Hematopoietic multipotent progenitor cell treated with erythropoietin and hydrocortisone succinate and interleukin-3 and kit ligand, for 17 days (in vitro differentiated cells): Measurements from ENCODE around the gene TNIK.
"Not testable (repeated sequence)": the region's sequence is repeated elsewhere in the genome, so short reads cannot be mapped to it uniquely, and the experiment has no call there.

Source experiments
- DNase-seq: peaks from one replicate; pipeline ENCODE4 v3.0.0-alpha.2; 2015; ENCODE audit warnings: low spot score

TNIK gene

DNA sequence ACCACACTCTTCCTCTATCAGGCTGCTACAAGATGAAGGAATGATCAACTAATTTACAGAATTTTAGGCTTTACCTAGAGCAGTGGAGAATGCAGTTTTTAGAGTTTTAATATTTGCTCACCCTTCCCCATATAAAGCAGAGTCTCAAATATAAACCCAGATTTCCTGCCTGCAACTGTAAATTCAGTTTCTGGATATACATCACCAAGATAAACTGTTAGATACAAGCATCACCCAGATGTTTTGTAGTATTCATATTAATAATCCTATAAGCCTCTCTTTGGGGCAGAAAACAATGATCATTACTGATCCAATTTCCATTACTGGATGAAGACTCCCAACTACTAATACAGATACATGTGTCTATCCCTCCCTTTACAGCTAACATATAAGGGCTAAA, 205.9 kb downstream of the TNIK start:
- no peak for DNase-seq

DNA sequence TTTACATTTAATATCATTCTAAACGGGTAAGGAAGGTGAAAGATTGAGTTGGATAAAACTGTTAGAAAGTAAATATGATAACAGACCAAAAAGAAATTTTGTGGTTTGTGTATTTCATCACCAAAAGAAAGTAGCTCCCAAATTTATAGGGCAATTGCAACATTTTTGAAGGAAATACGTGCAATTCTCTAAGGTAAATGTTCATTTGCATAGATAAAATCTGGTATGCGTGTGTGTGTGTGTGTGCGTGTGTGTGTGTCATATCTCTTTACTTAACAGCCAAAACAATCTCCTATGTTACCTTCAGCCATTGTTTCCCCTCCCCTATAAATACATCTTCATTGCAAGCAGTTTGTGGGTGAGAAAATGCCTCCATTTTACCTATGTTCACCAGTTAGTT, 208.4 kb downstream of the TNIK start:
- no peak for DNase-seq

DNA sequence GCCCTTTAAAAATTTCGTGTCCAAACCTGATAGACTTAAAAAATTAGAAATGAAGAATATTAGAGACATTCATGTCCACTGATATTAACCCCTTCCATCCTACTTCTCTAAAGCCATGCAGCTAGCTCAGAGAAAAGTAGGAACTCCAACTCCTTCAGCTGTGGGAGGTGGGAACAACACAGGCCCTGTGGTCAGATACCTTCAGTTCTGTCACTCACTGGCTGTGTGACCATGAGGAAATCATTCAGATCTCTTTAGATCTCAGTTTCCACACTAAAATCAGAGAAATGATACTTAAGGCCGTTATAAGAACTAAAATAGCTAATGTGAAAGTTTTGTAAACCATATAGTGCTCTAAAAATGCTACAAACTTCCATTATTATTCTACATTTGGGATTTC, 209.8 kb downstream of the TNIK start:
- DNase-seq: no peak

DNA sequence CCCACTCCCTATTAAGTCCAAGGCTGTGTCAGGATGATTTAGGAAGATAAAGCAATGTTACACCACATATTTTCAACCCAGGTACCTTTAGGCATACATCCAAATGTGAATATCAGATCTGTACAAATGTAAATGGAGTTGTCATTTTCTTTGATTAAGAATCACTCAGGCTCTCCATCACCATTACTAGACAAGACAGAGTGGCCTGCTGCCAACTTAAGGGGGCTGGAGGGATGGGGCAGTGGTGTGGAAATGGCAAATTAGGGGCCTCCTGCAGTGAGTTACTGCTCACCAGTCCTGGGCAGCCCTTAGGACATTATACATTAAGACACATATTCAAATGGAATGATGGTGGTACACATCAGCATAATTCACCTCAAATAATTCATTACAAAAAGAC, 211.0 kb downstream of the TNIK start:
- no peak for DNase-seq

DNA sequence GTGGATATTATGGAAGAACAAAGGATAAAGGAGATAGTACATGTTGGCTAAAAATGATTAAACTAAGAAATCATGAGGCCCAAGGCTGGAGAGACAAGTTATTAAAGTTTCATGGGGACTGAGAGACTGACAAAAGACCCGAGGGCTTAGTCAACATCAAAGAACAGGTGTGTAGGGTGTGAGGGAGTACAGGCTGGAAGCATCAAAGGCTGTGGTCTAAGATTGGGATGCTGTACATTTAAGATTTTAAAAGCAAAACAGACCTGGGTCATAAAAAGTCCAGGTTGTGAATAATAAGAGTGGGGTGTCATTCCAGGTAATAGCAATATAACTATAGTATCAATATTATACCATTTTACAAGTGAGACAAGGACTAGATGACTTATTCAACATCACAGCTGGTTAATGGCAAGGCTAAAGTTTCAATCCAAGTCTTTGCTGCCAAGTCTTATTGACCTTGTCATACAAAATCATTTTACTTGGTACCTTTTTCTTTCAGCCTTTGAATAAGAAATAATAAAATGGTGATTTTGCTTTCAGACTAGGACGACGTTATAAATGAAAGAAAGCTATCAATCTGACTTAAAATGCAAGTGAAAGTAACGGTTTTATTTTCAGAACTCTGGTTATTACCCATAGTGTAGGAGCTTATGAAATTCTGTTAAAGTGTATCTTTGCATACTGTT, 211.6 kb downstream of the TNIK start:
- no peak for DNase-seq

DNA sequence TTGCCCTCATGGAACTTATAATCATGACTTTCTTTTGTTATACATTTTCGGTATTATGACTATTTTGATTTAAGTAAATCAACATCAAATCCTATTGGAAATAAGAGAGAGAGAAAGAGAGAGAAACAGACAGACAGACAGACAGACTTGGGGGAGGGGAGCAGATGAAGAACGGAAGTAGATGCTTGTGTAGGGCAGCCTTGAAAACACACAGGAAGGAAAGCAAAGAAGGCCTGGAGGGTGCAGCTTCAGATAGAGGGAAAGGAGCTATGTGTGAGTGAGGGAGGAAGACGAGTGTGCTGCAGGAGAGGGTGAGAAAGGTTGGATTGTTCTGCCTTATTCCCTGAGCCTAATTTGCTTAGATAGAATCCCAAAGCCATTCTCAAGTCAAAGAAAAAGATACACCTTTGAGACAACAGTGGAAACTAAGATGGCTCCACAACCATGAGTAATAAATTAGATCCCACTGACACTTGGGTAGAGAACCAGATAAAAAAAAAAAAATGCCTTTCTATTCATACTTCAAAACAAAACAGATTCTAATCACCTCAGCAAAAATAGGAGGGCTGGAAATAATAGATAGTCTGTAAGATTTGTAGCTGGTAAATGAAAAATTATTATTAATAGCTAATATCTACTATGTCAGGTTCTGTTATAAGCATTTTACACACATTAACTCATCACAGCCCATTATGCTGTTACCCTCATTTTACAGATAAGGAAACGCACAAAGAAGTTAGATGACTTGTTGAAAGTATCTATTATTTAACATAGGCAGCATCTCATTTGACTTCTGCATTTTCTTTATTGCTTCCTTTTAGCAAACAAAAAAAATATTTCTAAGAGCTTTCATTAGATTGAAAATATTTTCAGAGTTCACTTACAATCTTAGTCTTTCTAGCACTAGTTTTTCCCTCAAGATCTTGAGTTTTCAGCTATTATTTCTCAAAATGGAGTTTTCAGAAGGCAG, 214.1 kb downstream of the TNIK start:
- no peak for DNase-seq

DNA sequence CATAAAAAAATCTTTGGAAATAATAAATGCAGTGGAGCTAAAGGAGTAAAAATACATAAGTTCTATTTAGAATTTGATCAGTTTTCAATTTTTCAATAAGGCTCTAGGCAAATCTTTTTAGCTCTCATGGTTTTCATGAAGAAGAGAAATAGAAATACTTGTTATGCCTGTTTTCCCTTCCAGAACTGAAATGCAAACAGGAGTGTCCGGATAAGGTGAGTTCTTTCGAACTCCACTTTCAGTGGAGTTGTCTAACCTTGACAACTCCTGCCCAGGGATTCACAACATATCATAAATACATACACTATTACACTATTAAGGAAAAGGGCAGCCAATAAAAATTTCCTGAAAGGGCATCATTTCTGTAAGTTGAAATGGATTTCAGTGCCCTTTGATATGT, 217.3 kb downstream of the TNIK start:
- DNase-seq: no peak

DNA sequence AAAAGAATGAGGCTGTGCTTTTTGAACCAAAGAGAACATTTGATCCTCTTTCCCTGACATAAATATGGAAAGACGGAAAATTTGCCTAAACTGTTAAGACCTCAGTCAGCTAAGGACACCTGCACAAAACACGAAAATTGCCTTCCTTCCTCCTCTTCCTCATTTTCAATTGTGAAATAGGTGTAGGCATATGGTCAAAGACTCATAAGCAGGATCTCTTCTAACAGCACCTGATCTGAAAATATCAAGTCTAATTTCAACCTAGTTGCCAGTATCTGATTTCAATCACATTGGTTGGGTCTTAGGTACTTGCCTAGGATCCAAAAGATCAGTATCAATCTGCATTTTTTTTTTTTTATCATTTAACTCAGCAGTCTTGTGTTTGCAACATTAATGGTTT, 218.0 kb downstream of the TNIK start:
- DNase-seq: no peak

DNA sequence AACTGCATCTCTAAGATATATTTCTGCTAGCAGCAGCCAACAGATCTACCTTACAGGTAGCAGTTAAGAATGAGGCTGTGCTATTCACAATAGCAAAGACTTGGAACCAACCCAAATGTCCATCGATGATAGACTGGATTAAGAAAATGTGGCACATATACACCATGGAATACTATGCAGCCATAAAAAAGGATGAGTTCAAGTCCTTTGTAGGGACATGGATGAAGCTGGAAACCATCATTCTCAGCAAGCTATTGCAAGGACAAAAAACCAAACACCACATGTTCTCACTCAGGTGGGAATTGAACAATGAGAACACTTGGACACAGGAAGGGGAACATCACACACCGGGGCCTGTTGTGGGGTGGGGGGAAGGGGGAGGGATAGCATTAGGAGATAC, 218.6 kb downstream of the TNIK start:
- not testable (repeated sequence) for DNase-seq

DNA sequence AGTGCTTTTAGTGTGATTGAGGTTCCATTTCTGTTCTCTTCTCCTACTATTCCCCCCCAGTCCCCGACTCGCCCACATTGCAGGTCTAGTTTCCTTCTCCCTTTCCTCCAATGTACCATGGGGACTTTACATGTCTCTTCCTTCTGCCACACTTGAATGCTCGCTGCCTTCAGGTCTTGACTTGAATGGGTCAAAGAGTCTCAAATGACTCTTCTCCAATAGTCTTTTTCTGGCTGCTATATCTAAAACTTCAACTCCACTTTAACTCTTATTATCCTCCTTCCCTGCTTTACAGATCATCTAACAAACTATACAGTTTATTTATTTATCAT, 219.7 kb downstream of the TNIK start:
- DNase-seq: no peak

DNA sequence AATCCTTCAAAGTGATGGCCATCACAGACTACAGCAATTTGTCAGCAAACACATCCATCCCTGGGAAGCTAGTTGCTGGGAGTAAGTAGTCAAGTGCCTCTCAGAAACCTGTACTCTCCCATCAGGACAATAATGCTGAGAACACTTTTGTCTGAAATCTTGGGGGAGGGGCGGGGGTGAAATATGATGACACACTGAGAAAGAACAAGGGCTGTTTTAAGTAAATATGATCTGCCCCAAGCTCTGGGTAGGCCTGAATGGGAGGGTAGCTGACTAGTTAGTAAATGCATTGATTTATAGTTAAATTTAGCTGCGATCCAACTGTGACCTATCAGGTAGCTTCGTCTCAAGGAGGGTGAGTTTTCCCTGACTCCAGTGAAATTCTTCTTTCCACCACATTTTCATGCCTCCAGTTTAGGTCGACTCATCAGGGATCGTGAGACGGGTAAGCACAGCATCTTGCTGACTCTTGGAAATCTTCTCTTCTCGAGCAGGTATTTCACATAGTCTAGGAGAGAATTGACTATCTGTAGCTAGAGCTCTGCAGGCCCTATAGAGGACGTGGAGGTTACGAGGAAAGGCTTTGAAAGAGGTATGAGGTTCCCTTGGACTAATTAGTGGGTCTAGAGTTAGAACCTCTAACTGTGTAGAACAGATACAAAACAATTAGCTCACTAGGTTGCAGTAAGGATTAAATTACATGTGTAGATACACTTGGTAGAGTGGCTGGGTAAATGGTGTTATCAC, 220.3 kb downstream of the TNIK start:
- DNase-seq: no peak

DNA sequence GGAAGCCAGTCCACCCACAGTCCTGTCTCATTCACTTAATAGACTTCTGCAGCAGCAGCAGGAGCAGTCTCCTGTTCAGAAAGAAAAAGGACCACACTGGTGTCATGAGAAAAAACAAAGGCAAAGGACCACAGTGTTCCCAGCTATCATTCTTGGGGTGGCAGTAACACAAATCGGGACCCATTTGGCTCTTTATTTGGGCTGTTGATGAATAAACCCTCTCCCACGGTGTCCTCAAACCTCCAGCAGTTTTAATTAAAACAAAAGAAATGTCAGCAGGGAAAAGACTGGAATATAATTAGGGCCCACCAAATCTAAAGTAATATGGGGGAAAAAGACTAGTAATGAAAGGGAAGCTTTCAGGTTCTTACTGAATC, 223.2 kb downstream of the TNIK start:
- DNase-seq: no peak

DNA sequence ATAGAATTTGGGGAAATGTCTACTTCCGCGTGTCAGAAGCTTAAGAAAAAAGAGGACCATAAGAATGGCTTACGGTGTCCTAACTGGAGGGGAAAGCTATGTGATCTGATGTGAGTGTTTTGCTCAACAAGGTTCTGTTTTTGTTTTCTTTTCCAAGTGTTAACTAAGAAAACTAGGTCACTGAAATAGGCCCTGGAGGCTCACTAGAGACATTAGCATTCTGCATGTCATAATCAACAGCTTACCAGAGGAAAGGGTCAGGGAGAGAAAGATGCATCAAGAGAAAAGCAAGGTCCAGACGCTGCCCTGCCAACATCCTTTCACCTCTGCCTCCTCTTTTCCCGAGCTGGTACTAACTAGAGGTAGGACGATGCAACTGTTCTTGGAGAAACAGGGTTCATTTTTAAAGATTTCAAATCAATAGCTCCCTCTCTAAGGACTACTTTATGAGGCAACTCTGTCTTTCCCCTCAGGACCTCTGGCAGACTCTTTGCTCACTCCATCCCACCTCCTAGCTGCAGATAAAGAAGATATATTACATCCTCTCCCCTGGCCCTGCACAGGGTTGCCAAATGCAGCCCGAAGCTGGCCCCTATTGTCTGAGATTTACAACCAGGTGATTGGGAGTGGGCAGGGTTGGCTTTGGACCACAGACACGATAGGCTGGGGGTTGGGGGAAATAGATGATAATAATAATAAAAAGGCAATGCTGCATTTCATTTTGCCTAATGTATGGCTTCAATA, 223.8 kb downstream of the TNIK start:
- no peak for DNase-seq

DNA sequence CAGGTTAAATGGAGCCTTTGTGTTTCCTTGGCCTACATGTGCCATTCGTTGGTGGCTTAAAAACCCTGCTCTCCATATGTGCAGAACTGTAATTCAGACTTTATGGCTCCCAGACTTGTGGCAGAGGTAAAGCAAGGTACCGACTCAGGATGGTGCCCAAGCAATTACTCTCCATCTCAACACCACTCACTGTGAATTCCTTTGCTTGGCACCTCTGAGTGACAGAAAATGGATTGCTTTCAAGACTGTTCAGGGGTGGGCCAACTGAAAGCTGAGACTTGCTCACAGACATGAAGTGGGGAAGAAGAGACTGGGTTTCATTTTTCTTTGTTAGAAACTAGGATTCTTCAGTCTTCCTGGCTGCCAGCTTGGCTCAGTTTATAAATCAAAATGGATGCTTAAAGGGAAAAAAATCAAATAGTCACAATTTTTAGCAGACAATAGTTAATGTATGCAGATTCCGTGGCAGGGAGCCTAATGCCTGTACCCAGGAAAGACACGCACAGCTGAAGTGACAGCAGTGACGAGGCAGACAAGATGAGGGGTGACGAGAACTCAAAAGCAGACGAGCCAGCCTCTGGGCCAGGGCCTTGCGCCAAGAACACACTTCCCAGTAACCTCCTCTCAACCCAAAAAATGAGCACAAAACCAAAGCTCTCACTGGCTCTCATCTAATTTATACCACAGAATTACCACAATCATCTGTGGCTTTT, 225.8 kb downstream of the TNIK start:
- no peak for DNase-seq

DNA sequence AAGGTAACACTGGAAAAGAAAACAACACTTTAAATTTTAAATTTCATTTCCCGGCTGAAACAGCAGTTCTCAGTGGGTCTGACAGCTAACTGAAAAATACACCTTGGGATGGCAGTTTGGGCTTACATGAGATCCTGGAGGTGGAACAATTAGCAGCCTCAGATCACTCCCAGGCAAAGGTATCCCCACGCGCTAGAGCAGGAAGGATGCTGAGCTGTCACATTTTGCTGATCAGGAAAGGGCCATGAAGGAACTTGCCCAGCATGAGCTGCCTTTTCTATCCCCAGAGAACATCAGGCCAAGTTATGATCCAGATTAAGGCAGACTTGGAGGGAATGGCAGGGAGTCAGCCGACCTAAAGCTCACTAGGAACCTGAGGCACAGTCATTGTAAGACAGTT, 228.8 kb downstream of the TNIK start:
- no peak for DNase-seq

DNA sequence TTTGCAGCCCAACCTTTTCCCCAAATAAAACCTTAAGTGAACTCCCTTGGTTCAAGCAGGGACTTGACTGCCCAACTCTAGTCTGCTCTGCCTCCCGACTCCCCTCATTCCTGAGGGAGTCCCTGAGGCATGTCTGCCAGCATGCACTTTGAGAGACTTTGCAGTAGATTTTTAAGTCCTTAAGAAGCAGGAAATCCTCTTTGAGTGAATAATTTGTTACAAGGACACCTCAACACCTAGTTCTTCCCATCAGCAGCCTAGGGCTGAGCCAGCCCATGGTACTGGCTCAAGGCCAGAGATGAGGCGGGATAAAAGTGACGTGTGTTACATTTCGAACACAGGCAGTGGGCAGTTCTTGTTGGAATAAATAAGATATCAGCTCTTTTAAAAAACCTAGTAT, 229.3 kb downstream of the TNIK start:
- DNase-seq: no peak

DNA sequence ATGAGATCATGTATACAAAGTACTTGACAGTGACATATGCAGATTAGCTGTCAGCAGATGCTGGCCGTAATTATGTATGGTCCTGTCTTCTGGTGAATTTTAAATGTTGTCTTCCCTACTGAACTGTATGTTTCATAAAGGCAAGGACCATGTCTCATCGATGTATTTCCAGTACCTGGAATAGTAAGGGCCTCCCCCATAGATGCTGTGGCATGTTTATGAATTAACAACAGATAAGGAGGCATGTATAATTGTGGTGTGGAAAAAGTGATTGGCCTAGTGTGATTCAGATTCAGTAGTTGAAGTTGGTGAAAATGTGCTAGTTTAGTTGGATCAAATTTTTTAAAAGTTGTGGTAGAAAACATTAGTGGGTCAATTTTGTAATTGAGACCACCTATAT, 231.0 kb downstream of the TNIK start:
- DNase-seq: no peak

DNA sequence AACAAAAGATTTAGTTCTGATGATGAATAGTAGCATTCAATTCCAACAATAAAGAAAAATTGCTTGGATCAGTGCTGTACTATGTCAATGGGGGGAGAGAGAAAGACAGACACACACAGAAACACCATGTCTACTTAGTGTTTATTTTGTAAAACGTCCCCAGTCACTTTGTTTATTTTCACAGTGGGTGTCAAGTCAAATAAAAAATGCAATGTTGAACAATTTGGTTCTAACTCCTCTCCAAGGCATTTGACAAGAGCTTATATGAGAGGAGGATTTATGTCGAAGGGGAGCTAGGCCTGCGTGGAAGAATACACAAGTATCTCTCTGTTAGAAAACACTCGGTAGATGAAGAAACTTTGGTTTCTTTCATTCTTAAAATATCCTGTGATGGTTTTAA, 232.0 kb downstream of the TNIK start:
- no peak for DNase-seq

DNA sequence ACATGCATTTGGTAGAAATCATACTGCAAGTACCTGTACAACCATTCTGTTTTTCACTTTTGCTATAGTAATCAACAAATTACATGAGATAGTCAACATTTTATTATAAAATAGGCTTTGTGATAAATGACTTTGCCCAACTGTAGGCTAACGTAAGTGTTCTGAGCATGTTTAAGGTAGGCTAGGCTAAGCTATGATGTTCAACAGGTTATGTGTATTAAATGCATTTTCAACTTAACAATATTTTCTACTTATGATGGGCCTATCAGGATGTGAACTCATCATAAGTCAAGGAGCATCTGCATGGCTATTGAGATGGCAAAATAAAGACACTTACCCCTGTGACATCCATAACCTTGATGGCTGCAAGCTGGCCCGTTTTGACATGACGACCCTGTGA, 232.4 kb downstream of the TNIK start:
- DNase-seq: no peak

DNA sequence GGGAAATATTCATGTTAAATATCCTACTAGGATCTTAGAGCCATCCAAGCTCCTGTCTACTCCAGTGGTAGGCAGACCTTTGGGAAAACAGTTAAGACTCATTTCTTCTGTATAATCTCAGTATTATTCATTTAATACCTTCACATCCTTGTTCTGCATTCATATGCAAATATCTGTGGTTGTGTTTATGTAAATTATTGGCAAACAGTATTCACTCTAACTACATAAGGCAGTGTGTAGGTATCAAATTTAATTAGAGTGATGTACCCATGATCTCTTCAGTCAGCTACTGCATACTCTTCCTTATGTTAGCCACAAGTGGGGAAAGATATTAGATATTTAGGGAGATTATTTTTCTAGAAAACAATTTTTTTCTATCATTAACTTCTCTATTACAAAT, 232.8 kb downstream of the TNIK start:
- DNase-seq: no peak

DNA sequence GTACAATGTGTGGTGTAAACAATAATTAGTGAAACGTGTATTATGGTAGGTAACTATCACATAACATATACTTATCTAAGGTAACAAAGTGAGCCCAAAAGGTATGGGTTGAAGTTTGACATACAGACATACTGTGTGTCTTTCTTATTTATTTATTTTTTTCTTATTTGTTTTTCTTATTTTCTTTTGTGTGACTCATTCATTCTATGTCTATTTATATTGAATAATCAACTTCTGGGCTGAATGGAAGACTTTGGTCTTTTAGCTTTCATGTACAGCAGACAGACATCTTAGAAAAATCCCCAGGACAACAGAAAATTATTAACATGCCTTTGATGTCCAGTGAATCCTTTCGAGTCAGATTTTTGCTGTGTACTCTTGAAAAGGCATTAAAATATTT, 233.4 kb downstream of the TNIK start:
- DNase-seq: no peak

DNA sequence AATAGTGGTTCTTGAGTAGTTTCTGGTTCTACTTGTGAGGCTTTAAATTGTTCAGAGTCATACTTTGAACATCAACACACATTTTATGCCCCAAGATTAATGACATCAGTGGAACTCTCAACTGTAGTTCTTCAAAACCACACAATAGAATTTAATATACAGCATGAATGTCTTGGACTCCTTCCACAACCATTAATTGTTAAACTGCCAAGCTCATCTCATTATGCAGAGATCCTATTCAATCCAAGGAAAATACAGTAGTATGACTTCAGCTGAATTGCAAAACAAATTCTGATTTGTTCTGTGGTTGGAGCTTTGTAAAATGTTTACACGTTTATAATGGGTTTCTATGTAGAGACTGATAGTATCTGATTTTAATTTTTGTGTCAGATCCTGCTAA, 234.5 kb downstream of the TNIK start:
- no peak for DNase-seq
